Activated CD4-positive, alpha-beta T cell treated with anti-CD3 and anti-CD28 coated beads for 24 hours (primary cell): ENCODE data around the gene KLHL21.

Experiments
- DNase-seq, 2 donors: peaks; one replicate each; pipeline ENCODE4 v3.0.0-alpha.2; 2020; ENCODE audit warnings: low read depth in 2 of 2

KLHL21 gene

DNA sequence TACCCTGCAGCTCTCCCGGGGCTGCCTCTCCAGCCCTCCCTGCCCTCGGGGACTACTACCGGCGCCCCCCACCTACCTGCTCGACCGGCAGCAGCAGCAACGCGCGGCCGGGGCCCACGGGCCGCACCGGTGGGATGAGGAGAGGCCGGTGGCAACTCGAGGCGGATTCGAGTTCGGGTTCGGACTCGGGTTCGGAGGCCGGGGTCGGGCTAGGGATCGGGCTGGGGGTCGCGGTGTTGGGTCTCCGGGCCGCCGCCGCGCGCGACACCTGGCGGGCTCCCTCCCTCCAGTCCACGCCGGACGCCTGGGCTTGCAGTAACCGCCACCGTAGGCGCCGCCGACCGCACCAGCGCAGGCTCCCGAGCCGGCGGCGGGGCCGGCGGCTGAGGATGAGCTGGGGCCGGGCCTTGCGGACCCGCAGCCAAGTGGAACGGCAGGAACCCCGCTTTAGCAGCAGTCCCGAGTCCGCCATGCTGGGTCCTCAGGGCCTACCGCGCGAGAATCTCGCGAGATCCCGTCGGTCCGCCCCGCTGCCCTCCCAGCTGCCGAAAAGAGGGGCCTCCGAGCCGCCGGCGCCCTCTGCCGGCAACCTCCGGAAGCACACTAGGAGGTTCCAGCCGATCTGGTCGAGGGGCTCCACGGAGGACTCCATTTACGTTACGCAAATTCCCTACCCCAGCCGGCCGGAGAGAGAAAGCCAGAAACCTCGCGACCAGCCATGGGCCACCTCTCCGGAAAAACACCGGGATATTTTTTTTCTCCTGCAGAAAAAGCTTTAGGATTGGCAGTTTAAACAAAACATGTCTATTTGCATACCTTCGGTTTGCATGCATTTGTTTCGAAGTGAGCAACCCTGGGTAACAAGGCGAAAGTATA is 48.4 kb downstream of the KLHL21 start, which contains the start of gene NOL9:
Gene NOL9, minus strand, starts transcription at position 483 of the 876 bp plus-strand sequence. Its CDS starts 11 bp downstream, at position 472.
- DNase-seq = peak; percentile 92 to 93

DNA sequence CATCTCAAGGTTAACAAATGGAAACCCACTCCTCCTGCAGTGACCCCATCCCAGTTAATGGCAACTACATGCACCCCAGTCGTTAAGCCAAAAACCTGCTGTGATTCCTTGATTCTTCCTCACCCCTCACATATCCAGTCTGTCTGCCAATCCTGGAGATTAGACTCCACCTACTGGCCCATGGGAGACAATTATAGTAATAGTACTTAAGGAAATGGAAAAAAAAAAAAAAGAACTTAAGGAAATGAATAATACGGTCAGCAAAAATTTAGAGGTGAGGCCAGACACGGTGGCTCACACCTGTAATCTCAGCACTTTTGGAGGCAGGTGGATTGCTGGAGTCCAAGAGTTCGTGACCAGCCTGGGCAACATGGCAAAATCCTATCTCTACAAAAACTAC is 55.4 kb downstream of the KLHL21 start:
- no peak for DNase-seq

DNA sequence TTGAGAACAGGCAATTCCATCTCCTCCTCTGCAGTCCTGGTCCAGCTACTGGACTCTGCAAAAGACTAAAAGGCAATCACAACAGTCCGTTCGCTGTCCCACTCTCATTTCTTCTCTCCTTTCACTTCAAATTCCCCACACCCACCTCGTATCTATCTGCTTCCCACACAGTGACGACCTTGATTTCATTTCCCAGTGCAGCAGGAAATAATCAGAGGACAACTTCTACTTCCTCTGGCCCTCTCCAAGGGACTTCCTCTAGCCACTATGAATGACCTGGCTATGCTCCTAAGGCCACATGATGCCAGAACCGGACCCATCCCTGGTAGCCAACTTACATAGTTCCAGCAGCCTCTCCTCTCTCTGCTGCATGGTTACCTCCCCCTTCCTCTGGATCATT is 56.3 kb downstream of the KLHL21 start:
- no peak for DNase-seq

DNA sequence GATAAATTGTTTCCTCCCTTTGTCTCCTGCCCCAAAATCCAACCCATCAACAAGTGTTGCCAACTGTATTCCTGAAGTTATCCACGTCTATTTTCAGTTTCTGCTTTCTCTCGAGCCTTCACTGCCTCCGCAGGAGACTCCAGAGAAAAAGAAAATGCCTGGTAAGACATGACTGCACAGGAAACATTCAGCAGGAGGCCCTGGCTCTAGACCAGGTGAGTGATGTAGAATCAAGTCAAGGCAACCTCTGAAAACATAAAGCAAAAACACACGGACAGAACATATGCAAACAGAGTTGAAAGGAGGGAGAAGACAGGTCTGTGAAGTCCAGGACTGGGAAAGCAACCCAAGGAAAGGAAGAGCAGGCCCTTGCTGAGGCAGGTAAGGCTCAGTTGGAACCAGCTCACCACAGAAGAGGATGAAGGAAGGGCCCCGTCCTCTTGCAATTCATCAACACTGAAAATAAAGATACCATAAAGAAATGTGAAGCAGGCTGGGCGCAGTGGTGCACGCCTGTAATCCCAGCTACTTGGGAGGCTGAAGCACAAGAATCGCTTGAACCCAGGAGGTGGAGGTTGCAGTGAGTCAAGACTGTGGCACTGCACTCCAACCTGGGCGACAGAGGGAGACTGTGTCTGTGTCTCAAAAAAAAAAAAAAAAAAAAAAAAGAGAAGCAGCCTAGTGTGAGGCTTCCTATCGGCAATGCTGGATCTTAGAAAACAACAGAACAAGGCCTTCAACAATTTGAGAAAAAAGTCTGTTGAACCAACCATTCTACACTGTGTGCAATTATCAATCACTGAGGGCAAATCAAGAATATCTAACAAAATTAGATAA is 57.2 kb downstream of the KLHL21 start:
- DNase-seq = no peak

DNA sequence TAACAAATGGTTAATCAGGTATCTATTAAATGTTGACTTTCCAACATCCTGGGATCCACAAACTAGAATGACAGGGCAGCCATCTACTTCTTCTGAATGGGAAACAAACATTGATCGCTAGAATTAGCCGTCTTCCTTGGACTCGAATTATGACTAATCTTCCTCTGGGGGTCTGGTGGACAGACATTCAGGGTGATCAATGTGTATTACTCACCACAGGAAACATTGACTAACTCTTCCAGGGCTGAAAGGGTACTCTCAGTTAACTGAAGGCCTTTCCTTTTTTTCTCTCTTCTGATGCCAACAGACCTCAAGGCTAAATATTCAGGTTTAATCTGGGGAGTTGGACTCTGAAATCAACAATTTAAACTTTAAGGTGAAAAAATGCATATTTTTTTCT is 57.8 kb downstream of the KLHL21 start:
- no peak for DNase-seq
